Osteocyte (in vitro differentiated cells): ENCODE measurements around the gene UCMA. TPM values are rescaled to one million over a fixed set of nuclear protein-coding genes. Genes with fewer than 3 reads are reported as not detected.

ENCODE experiments used
- DNase-seq: peaks from one replicate; pipeline ENCODE4 v3.0.0; 2021; ENCODE audit warnings: mixed read lengths; ENCODE audit not compliant: unreplicated experiment; ENCODE audit errors: extremely low spot score
- H3K27ac Mint-ChIP-seq: one replicate; pipeline ENCODE4 v1.8.0; 2021; ENCODE audit warnings: mild to moderate bottlenecking, mixed read lengths; ENCODE audit not compliant: unreplicated experiment
- H3K27me3 Mint-ChIP-seq: one replicate; pipeline ENCODE4 v1.8.0; 2021; ENCODE audit warnings: mixed read lengths; ENCODE audit not compliant: unreplicated experiment
- H3K36me3 Mint-ChIP-seq: one replicate; pipeline ENCODE4 v1.8.0; 2021; ENCODE audit warnings: mixed read lengths; ENCODE audit not compliant: unreplicated experiment
- H3K4me1 Mint-ChIP-seq: one replicate; pipeline ENCODE4 v1.8.0; 2021; ENCODE audit warnings: mixed read lengths; ENCODE audit not compliant: unreplicated experiment
- H3K4me3 Mint-ChIP-seq: one replicate; pipeline ENCODE4 v1.8.0; 2021; ENCODE audit warnings: mild to moderate bottlenecking, moderate library complexity, mixed read lengths; ENCODE audit not compliant: unreplicated experiment
- H3K9me3 Mint-ChIP-seq: one replicate; pipeline ENCODE4 v1.8.0; 2021; ENCODE audit warnings: mixed read lengths; ENCODE audit not compliant: unreplicated experiment
- total RNA-seq: library from RNA; stranded (reverse); gene quantifications from 2 replicates; pipeline ENCODE4 v1.2.1, GENCODE V29; 2021
- TF ChIP-seq, protein P1 (sequence below): fragments of 200-600 bp; sonication (generic); IDR thresholded peaks from 2 replicates; pipeline ENCODE4 v1.5.0; 2021; ENCODE audit warnings: antibody characterized with exemption, mild to moderate bottlenecking, moderate library complexity

The UCMA gene
- total RNA-seq, 1 donor from 2014 or later, result not detected

GRCh38 chr10:13233358-13233757 lies 816 bp downstream of the UCMA start:
- TF ChIP-seq, protein P1, sequence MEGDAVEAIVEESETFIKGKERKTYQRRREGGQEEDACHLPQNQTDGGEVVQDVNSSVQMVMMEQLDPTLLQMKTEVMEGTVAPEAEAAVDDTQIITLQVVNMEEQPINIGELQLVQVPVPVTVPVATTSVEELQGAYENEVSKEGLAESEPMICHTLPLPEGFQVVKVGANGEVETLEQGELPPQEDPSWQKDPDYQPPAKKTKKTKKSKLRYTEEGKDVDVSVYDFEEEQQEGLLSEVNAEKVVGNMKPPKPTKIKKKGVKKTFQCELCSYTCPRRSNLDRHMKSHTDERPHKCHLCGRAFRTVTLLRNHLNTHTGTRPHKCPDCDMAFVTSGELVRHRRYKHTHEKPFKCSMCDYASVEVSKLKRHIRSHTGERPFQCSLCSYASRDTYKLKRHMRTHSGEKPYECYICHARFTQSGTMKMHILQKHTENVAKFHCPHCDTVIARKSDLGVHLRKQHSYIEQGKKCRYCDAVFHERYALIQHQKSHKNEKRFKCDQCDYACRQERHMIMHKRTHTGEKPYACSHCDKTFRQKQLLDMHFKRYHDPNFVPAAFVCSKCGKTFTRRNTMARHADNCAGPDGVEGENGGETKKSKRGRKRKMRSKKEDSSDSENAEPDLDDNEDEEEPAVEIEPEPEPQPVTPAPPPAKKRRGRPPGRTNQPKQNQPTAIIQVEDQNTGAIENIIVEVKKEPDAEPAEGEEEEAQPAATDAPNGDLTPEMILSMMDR, result no peak
- no peak overlapping the region for H3K27ac Mint-ChIP-seq
- H3K4me1 Mint-ChIP-seq, result no peaks in the 10 kb centered on the region
- H3K36me3 Mint-ChIP-seq, result no peaks in the 10 kb centered on the region
- H3K27me3 Mint-ChIP-seq, result peaks cover 19% of the 10 kb centered on the region
- no peak overlapping the region for H3K4me3 Mint-ChIP-seq
- no peaks in the 10 kb centered on the region for H3K9me3 Mint-ChIP-seq
- DNase-seq, result no peak

DNA sequence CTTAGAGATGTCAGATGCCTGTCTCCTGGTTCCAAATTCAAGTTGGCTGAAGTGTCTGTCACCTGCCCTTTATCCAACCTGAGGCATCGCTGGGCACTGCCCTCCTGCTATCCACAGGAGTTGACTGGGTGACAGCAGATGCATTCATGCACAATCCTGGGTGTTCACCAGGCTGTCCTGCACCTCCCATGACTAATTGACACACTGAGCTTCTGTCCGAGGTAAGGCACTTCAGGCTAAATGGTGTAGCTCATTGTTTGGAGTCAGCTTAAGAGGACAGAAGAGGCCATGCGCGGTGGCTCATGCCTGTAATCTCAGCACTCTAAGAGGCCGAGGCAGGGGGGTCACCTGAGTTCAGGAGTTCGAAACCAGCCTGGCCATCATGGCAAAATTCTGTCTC lies 2.4 kb downstream of the UCMA start:
- no peaks in the 10 kb centered on the region for H3K9me3 Mint-ChIP-seq
- no peaks in the 10 kb centered on the region for H3K4me1 Mint-ChIP-seq
- TF ChIP-seq, protein P1, result no peak
- H3K4me3 Mint-ChIP-seq, result no peak overlapping the region
- no peak overlapping the region for H3K27ac Mint-ChIP-seq
- DNase-seq, result no peak
- peaks cover 14% of the 10 kb centered on the region for H3K27me3 Mint-ChIP-seq
- H3K36me3 Mint-ChIP-seq, result no peaks in the 10 kb centered on the region

GRCh38 chr10:13231190-13231589 lies 3.0 kb downstream of the UCMA start:
- TF ChIP-seq, protein P1, result no peak

GRCh38 chr10:13227031-13227430 lies 7.1 kb downstream of the UCMA start:
- H3K9me3 Mint-ChIP-seq, result no peaks in the 10 kb centered on the region
- H3K27ac Mint-ChIP-seq, result no peak overlapping the region
- H3K36me3 Mint-ChIP-seq, result no peaks in the 10 kb centered on the region
- no peaks in the 10 kb centered on the region for H3K4me1 Mint-ChIP-seq
- TF ChIP-seq, protein P1, result no peak
- no peak overlapping the region for H3K4me3 Mint-ChIP-seq
- DNase-seq, result no peak
- peaks cover 11% of the 10 kb centered on the region for H3K27me3 Mint-ChIP-seq

More at GRCh38 chr10:13231190-13231589, 3.0 kb downstream of the UCMA start:
- H3K27ac Mint-ChIP-seq, result no peak overlapping the region
- no peaks in the 10 kb centered on the region for H3K9me3 Mint-ChIP-seq
- H3K4me3 Mint-ChIP-seq, result no peak overlapping the region
- DNase-seq, result no peak
- H3K4me1 Mint-ChIP-seq, result no peaks in the 10 kb centered on the region
- peaks cover 11% of the 10 kb centered on the region for H3K27me3 Mint-ChIP-seq
- H3K36me3 Mint-ChIP-seq, result no peaks in the 10 kb centered on the region

DNA sequence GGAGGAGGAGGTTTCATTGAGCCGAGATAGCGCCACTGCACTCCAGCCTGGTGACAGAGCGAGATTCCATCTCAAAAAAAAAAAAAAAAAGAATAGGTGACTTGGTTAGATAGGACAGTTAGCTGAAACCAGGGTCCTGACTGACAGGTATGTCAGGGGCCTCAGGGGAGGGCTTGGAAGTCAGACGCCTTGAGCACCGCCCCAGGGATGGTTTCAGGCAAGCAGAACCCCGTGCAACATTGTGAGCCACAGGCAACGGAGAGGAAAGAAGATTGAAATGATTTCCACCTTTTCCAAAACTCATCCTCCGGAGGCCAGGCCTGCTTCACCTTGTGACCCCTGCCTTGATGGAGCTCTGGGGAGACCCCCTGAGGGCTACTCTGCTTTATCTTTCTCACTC lies 8.6 kb downstream of the UCMA start:
- DNase-seq, result no peak
- TF ChIP-seq, protein P1, result no peak

More for the DNA sequence above, 8.6 kb downstream of the UCMA start:
- H3K9me3 Mint-ChIP-seq, result no peaks in the 10 kb centered on the region
- no peak overlapping the region for H3K4me3 Mint-ChIP-seq
- H3K27ac Mint-ChIP-seq, result no peak overlapping the region
- H3K27me3 Mint-ChIP-seq, result peaks cover 11% of the 10 kb centered on the region
- H3K4me1 Mint-ChIP-seq, result no peaks in the 10 kb centered on the region
- no peaks in the 10 kb centered on the region for H3K36me3 Mint-ChIP-seq
